ENCODE results near the gene GPBP1. TPM values are rescaled to one million over a fixed set of nuclear protein-coding genes. Genes with fewer than 3 reads are reported as not detected.

Gene GPBP1
- polyA plus RNA-seq, 1 of the 3 experiments (the other 2 are of a cell fraction): 11.4 TPM

- 99% methylated on average over 4 of the region's 4 CpGs for WGBS (ENCODE audit: low lambda C conversion rate)
- no peaks in the 10 kb centered on the region for H4K20me1 ChIP-seq (ENCODE audit: insufficient read depth)
- H3F3A ChIP-seq (replicated peaks; ENCODE audit: insufficient read depth): no peaks in the 10 kb centered on the region
- no peak overlapping the region for H3K4me2 ChIP-seq
- TF ChIP-seq POLR2AphosphoS5 (IDR thresholded peaks at IDR 0.05; ENCODE audit: low read depth, low read length) (no peak), ZBTB33 (IDR thresholded peaks at IDR 0.05; ENCODE audit: borderline replicate concordance, low read depth) (no peak), NFIC (IDR thresholded peaks at IDR 0.05; ENCODE audit: borderline replicate concordance) (no peak), RAD21 (IDR thresholded peaks at IDR 0.05; ENCODE audit: low read length) (no peak), YY1 (IDR thresholded peaks at IDR 0.05; ENCODE audit: low read depth) (no peak), EP300 (IDR thresholded peaks at IDR 0.05; ENCODE audit: borderline replicate concordance in 1 of 2, low read depth in 1 of 2, low read length in 1 of 2) (no peak), TCF12 (IDR thresholded peaks at IDR 0.05) (no peak), MXI1 (IDR thresholded peaks at IDR 0.05; ENCODE audit: low read depth, low read length) (no peak), JUND (IDR thresholded peaks at IDR 0.05) (no peak), NRF1 (IDR thresholded peaks at IDR 0.05; ENCODE audit: low read depth, low read length) (no peak), SIN3A (IDR thresholded peaks at IDR 0.05; ENCODE audit: borderline replicate concordance, low read depth, low read length) (no peak), EZH2phosphoT487 (IDR thresholded peaks at IDR 0.05; ENCODE audit: borderline replicate concordance, low read depth) (no peak), MAX (IDR thresholded peaks at IDR 0.05; ENCODE audit: low read depth) (no peak), USF2 (IDR thresholded peaks at IDR 0.05; ENCODE audit: borderline replicate concordance, low read depth, low read length) (no peak), TEAD4 (IDR thresholded peaks at IDR 0.05; ENCODE audit: borderline replicate concordance, insufficient read depth) (no peak), IRF3 (IDR thresholded peaks at IDR 0.05; ENCODE audit: low read depth, low read length) (no peak)
- H3K4me1 ChIP-seq (ENCODE audit: control insufficient read depth in 1 of 2, insufficient read depth in 2 of 2, low read depth in 1 of 2, low read length in 1 of 2): no peaks in the 10 kb centered on the region
- H3K79me2 ChIP-seq (ENCODE audit: insufficient read depth): peaks cover 85% of the 10 kb centered on the region
- no peaks in the 10 kb centered on the region for H3K27me3 ChIP-seq (ENCODE audit: insufficient read depth)
- H3K9ac ChIP-seq: no peak overlapping the region
- no peak overlapping the region for H3K27ac ChIP-seq (ENCODE audit: low read depth in 2 of 2, low read length in 1 of 2)
- ChIA-PET CTCF (interaction anchor here (0.8 to 1.4 kb wide), 2 partner anchors 9 to 959 kb away, joined by 4 to 5 read pairs; no protein-coding TSS in a partner anchor), POLR2A (no interaction called here)
- no peak for DNase-seq
- H3K9me3 ChIP-seq: no peaks in the 10 kb centered on the region
- H3K36me3 ChIP-seq (replicated peaks in 1 of 2; ENCODE audit: control insufficient read depth in 1 of 2, insufficient read depth in 2 of 2, low read length in 1 of 2): peaks cover 34 to 52% of the 10 kb centered on the region in 2 experiments
- H2AFZ ChIP-seq (ENCODE audit: low read depth): no peak overlapping the region
- no peak overlapping the region for H3K4me3 ChIP-seq (ENCODE audit: low read depth in 2 of 2, low read length in 1 of 2)
- no peaks in the 10 kb centered on the region for H3K9me2 ChIP-seq
Measured at GRCh38 chr5:57229313-57229712, 55.5 kb downstream of the GPBP1 start.
